GM13976 (cell line): ENCODE data around the gene MYO1A.

Experiments used
- DNase-seq: peaks from one replicate; pipeline ENCODE4 v3.0.0; 2012; ENCODE audit warnings: low spot score
- CTCF ChIP-seq: IDR thresholded peaks from 2 replicates; pipeline ENCODE4 v1.5.1; 2012; ENCODE audit warnings: borderline replicate concordance, mild to moderate bottlenecking; ENCODE audit not compliant: insufficient read depth; ENCODE audit errors: extremely low read depth, missing control alignments, control extremely low read depth
- in situ Hi-C: fragments of 300-500 bp; cut with MboI; formaldehyde crosslinking; loops from one replicate; pipeline ENCODE4 v1.12.0; 2022; ENCODE audit warnings: low sequenced_read_pairs, mixed read lengths, inconsistent platforms; ENCODE audit not compliant: unreplicated experiment

Gene MYO1A

GRCh38 chr12:57008178-57008577 is 41.8 kb downstream of the MYO1A start:
- peak; percentile 66 for DNase-seq
- peak; percentile 54 for TF ChIP-seq CTCF
- in situ Hi-C loops, result loop anchor here (5.0 kb wide), 1 partner anchor 104 kb away; the partner anchor contains the start of gene STAT6

DNA sequence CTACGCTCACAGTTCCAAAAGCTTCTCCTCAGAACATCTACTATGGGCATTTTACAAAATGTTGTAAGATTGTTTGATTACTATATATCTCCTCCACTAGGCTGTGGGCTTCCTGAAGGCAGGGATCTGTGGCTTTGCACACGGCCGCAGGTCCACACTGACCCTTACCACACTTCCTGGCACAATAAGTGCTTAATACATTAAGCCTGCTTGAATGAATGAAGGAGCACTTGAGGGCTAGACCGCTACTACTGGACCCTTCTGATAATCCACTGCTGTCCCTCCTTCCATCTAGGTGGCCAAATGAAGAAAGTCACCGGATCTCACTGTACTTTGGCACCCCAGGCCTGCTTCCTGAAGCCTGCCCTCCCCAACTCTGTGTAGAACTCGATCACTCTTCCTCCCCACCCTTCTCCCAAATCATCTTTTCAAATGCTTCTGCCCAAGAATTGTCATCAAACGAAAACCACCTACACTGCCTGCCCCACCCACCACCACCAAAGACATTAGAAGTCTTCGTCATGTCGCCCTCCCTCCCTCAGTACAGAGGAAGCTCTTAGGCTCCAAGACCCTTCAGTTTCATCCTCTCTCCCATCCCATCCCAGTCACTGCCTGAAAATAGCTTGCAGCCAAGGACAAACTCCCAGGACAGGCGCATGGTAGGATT is 43.0 kb downstream of the MYO1A start:
- no peak for DNase-seq
- in situ Hi-C loops, result loop anchor here (5.0 kb wide), 1 partner anchor 105 kb away; the partner anchor contains the start of gene STAT6
- TF ChIP-seq CTCF, result no peak

GRCh38 chr12:57005980-57006808 is 43.7 kb downstream of the MYO1A start, which contains the start of gene ZBTB39:
ZBTB39 (minus strand) TSS chr12:57006546; CDS start chr12:57004917, 1,629 bp downstream.
- DNase-seq, result peak; percentile 94
- in situ Hi-C loops, result loop anchor here (5.0 kb wide), 1 partner anchor 106 kb away; the partner anchor contains the start of gene STAT6

GRCh38 chr12:57004651-57005050 is 45.3 kb downstream of the MYO1A start:
- no peak for TF ChIP-seq CTCF
- in situ Hi-C loops, result loop anchor here (5.0 kb wide), 2 partner anchors 108 to 247 kb away; partner anchors contain the start of gene STAT6
- no peak for DNase-seq

More at GRCh38 chr12:57005980-57006808, 43.7 kb downstream of the MYO1A start, which contains the start of gene ZBTB39:
- TF ChIP-seq CTCF, result peak; percentile 62

- DNase-seq, result no peak
- no peak for TF ChIP-seq CTCF
- in situ Hi-C loops, result loop anchor here (5.0 kb wide), 1 partner anchor 246 kb away; no protein-coding TSS in a partner anchor
Observed at GRCh38 chr12:57003395-57003794, 46.5 kb downstream of the MYO1A start.

DNA sequence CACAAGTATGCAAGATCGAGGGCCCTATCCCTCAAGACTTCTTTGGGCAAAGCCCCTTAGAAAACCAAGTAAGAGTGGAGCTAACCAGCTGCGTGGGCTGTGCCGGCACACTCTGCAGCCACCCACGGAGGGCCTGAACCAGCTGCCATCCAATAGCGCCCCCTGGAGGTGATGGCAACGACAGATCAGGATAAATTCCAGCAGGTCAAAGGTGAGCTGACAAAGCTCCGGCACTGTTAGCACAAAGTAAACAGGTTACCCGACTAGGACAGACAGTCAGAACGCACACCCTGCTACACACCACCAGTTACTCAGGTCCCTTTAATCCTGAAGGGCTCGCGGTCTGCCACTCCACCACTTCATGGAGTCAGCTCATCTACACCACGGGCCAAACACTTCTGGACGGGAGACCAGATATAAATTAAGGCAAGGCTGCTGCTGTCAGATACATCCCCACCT is 48.5 kb downstream of the MYO1A start:
- peak; percentile 88 for TF ChIP-seq CTCF
- peak; percentile 70 for DNase-seq
- in situ Hi-C loops, result loop anchor here (5.0 kb wide), 1 partner anchor 244 kb away; no protein-coding TSS in a partner anchor
